HepG2 (cell line): ENCODE measurements around the gene ADRM1. TPM values are rescaled to one million over a fixed set of nuclear protein-coding genes. Genes with fewer than 3 reads are reported as not detected.
A peak's percentile ranks its signal among the peaks of the same experiment; 100 is the strongest.

Experiments used
- ATAC-seq: fragments of 200-7000 bp; cut with Tn5 transposase; 3 replicates; pipeline ENCODE4 v1.9.1; 2020; ENCODE audit warnings: mild to moderate bottlenecking, moderate library complexity
- BruUV-seq: library from RNA; stranded (reverse); fragments of 400-500 nt; replicated peaks from 2 replicates; lab custom pipeline; 2021; lab: Mats Ljungman, UMichigan
- CTCF ChIA-PET: fragments of 300-600 bp; formaldehyde crosslinking; extraction: SDS; loops from one replicate; lab custom pipeline; 2021; ENCODE audit warnings: low total read pairs, inconsistent platforms, low intra/inter-chr PET ratio; lab: Yijun Ruan, JAX
- POLR2A ChIA-PET: fragments of 350-600 bp; sonication (Branson Sonifier 250); formaldehyde crosslinking; loops from one replicate; lab custom pipeline; 2020; ENCODE audit warnings: antibody characterized with exemption, inconsistent platforms; lab: Yijun Ruan, JAX
- DNase-seq: peaks from one replicate; pipeline ENCODE4 v3.0.0-alpha.2; 2015; ENCODE audit warnings: low spot score
- FAIRE-seq: peaks from 3 replicates; lab custom pipeline; 2011; peaks lifted over from hg19 to GRCh38; lab: Jason Lieb, UNC
- H2AFZ ChIP-seq: one replicate; pipeline ENCODE4 v1.6.1; 2011; ENCODE audit warnings: low read length, inconsistent platforms
- H3K27ac ChIP-seq: fragments of 300-600 bp; 3 replicates; pipeline ENCODE4 v1.8.0; 2011; ENCODE audit warnings: mixed run types, mild to moderate bottlenecking, mixed read lengths, low read length, inconsistent platforms; ENCODE audit not compliant: insufficient read depth; ENCODE audit errors: extremely low read length
- H3K27me3 ChIP-seq, 2 experiments: fragments of 200-600 bp in 1 of 2; 2 replicates in 1 of 2; 3 replicates in 1 of 2; pipeline versions ENCODE4 v1.6.0 to v1.8.0; 2011; ENCODE audit warnings: low read length in 2 of 2, mild to moderate bottlenecking in 2 of 2, moderate library complexity in 2 of 2, inconsistent platforms in 1 of 2; ENCODE audit not compliant: insufficient read depth in 2 of 2, control insufficient read depth in 1 of 2
- H3K36me3 ChIP-seq, 2 experiments: fragments of 200-600 bp in 1 of 2; replicated peaks in 1 of 2; 2 replicates in 1 of 2; 3 replicates in 1 of 2; pipeline versions ENCODE4 v1.5.1 to v1.8.0; 2011; ENCODE audit warnings: low read length in 2 of 2, inconsistent platforms in 1 of 2; ENCODE audit not compliant: insufficient read depth in 2 of 2, control insufficient read depth in 1 of 2
- H3K4me1 ChIP-seq: 2 replicates; pipeline ENCODE4 v1.5.1; 2012; ENCODE audit warnings: low read length, inconsistent platforms; ENCODE audit not compliant: insufficient read depth
- H3K4me2 ChIP-seq: 2 replicates; pipeline ENCODE4 v1.6.0; 2011; ENCODE audit warnings: low read depth, low read length, inconsistent platforms
- H3K4me3 ChIP-seq, 3 experiments: fragments of 200-600 bp in 1 of 3; sonication (generic), shearing (Covaris generic) in 1 of 3; replicated peaks in 1 of 3; 2 replicates each; pipeline ENCODE4 v1.5.1; 2011 to 2016; ENCODE audit warnings: low read length in 3 of 3, inconsistent platforms in 2 of 3, low read depth in 2 of 3, mild to moderate bottlenecking in 2 of 3, control low read depth in 1 of 3, mixed read lengths in 1 of 3; ENCODE audit not compliant: insufficient read depth in 1 of 3
- H3K79me2 ChIP-seq: one replicate; pipeline ENCODE4 v1.6.1; 2011; ENCODE audit warnings: low read length, inconsistent platforms; ENCODE audit not compliant: insufficient read depth
- H3K9ac ChIP-seq: 2 replicates; pipeline ENCODE4 v1.6.0; 2011; ENCODE audit warnings: mild to moderate bottlenecking, low read depth, low read length, inconsistent platforms; ENCODE audit not compliant: insufficient read depth
- H3K9me3 ChIP-seq: 2 replicates; pipeline ENCODE4 v1.5.1; 2012; ENCODE audit warnings: mild to moderate bottlenecking, low read length
- H4K20me1 ChIP-seq: 2 replicates; pipeline ENCODE4 v1.6.0; 2011; ENCODE audit warnings: inconsistent platforms, mild to moderate bottlenecking, low read length, moderate library complexity; ENCODE audit not compliant: insufficient read depth
- FOSL1 ChIP-seq: sonication (generic); formaldehyde crosslinking; IDR thresholded peaks from 2 replicates; pipeline ENCODE4 v1.9.0; 2021; ENCODE audit warnings: missing genetic modification reagents, borderline replicate concordance
- GTF3A ChIP-seq: sonication (generic); formaldehyde crosslinking; conservative IDR thresholded peaks from 2 replicates; pipeline ENCODE4 v1.4.0; 2020; ENCODE audit warnings: mild to moderate bottlenecking, missing genetic modification reagents
- MZF1 ChIP-seq: sonication (generic); formaldehyde crosslinking; IDR thresholded peaks from 2 replicates; pipeline ENCODE4 v1.8.1; 2023; ENCODE audit warnings: mild to moderate bottlenecking, missing genetic modification reagents, borderline replicate concordance
- PCBP1 ChIP-seq: fragments of 200-400 bp; formaldehyde crosslinking; IDR thresholded peaks from 2 replicates; pipeline ENCODE4 v1.6.1; 2017; ENCODE audit warnings: mild to moderate bottlenecking, low read depth, low read length, borderline replicate concordance
- PITX1 ChIP-seq: sonication (generic); formaldehyde crosslinking; IDR thresholded peaks from 2 replicates; pipeline ENCODE4 v1.5.1; 2020; ENCODE audit warnings: mild to moderate bottlenecking, missing genetic modification reagents
- PLRG1 ChIP-seq: fragments of 450-650 bp; conservative IDR thresholded peaks from 2 replicates; pipeline ENCODE4 v1.6.1; 2016
- POLR2G ChIP-seq: fragments of 200-400 bp; formaldehyde crosslinking; IDR thresholded peaks from 2 replicates; pipeline ENCODE4 v1.6.1; 2018; ENCODE audit warnings: mild to moderate bottlenecking, low read depth, low read length, moderate library complexity
- RAD21 ChIP-seq: fragments of 450-650 bp; formaldehyde crosslinking; IDR thresholded peaks from 2 replicates; pipeline ENCODE4 v1.5.0; 2020; ENCODE audit warnings: mild to moderate bottlenecking
- RBAK ChIP-seq: sonication (generic); formaldehyde crosslinking; IDR thresholded peaks from 2 replicates; pipeline ENCODE4 v1.5.1; 2020; ENCODE audit warnings: mild to moderate bottlenecking, missing genetic modification reagents
- SAFB2 ChIP-seq: sonication (generic); formaldehyde crosslinking; IDR thresholded peaks from 2 replicates; pipeline ENCODE4 v1.5.1; 2020; ENCODE audit warnings: missing genetic modification reagents, low read depth, mild to moderate bottlenecking, borderline replicate concordance
- TBL1XR1 ChIP-seq: fragments of 150-350 bp; IDR thresholded peaks from 2 replicates; pipeline ENCODE4 v1.6.1; 2014; ENCODE audit warnings: borderline replicate concordance, low read length; ENCODE audit not compliant: partially characterized antibody
- ZIK1 ChIP-seq: sonication (generic); formaldehyde crosslinking; IDR thresholded peaks from 2 replicates; pipeline ENCODE4 v1.5.0; 2020; ENCODE audit warnings: mild to moderate bottlenecking, low read depth, missing genetic modification reagents, borderline replicate concordance
- ZNF12 ChIP-seq: sonication (generic); formaldehyde crosslinking; IDR thresholded peaks from 2 replicates; pipeline ENCODE4 v1.5.0; 2020; ENCODE audit warnings: missing genetic modification reagents
- ZNF724P ChIP-seq: sonication (generic); formaldehyde crosslinking; IDR thresholded peaks from 2 replicates; pipeline ENCODE4 v1.8.0; 2022; ENCODE audit warnings: missing genetic modification reagents, borderline replicate concordance
- ZNF788 ChIP-seq: sonication (generic); formaldehyde crosslinking; IDR thresholded peaks from 2 replicates; pipeline ENCODE4 v1.5.0; 2020; ENCODE audit warnings: mild to moderate bottlenecking, missing genetic modification reagents, borderline replicate concordance
- ZNF839 ChIP-seq: sonication (generic); formaldehyde crosslinking; IDR thresholded peaks from 2 replicates; pipeline ENCODE4 v1.4.0; 2020; ENCODE audit warnings: missing genetic modification reagents, mild to moderate bottlenecking, borderline replicate concordance
- ZSCAN22 ChIP-seq: sonication (generic); formaldehyde crosslinking; IDR thresholded peaks from 2 replicates; pipeline ENCODE4 v1.4.0; 2020; ENCODE audit warnings: mild to moderate bottlenecking, missing genetic modification reagents
- WGBS: methylation state at CpG from one replicate; pipeline ENCODE4 v1.1.6; 2017; ENCODE audit warnings: low lambda C conversion rate; 5-methylcytosine and 5-hydroxymethylcytosine counted together
- in situ Hi-C: cut with HindIII; loops from 2 replicates; pipeline ENCODE4 v1.10.0; 2017; ENCODE audit warnings: low pct_unique_long_range_greater_than_20kb; ENCODE audit not compliant: extremely low pct_ligation_motif_present
- intact Hi-C: fragments of 100-400 bp; cut with micrococcal nuclease; formaldehyde crosslinking; loops from one replicate; pipeline ENCODE4 v1.10.0; 2022; ENCODE audit not compliant: unreplicated experiment
- polyA plus RNA-seq, 8 experiments: library from polyadenylated mRNA; depleted of rRNA in 3 of 8; stranded (reverse) in 7 of 8; unstranded in 1 of 8; fragments of >200 nt; fragmentation: Illumina TruSeq in 4 of 8; extraction: Trizol in 4 of 8; gene quantifications; 2 replicates each; pipeline versions ENCODE4 v1.2.1 to v1.2.3, GENCODE V29; 2011 to 2016; ENCODE audit warnings: low read depth in 4 of 8, missing spikeins in 1 of 8, mixed read lengths in 1 of 8; ENCODE audit not compliant: insufficient read depth in 1 of 8
- total RNA-seq, 5 experiments: library from RNA; depleted of rRNA; stranded (reverse); fragments of >200 nt; fragmentation: Illumina TruSeq; extraction: Trizol; gene quantifications; 2 replicates each; pipeline ENCODE4 v1.2.3, GENCODE V29; 2016; ENCODE audit warnings: low read depth in 1 of 5
- TF ChIP-seq, protein P1 (sequence below): sonication (generic); formaldehyde crosslinking; IDR thresholded peaks from 2 replicates; pipeline ENCODE4 v1.4.0; 2020; ENCODE audit warnings: missing genetic modification reagents, mild to moderate bottlenecking, borderline replicate concordance

The ADRM1 gene
- total and polyA plus RNA-seq, 2 of the 13 experiments (the other 11 are each of a cell fraction or from before 2014, with no cell fraction given) = 92.9 to 154 TPM

DNA sequence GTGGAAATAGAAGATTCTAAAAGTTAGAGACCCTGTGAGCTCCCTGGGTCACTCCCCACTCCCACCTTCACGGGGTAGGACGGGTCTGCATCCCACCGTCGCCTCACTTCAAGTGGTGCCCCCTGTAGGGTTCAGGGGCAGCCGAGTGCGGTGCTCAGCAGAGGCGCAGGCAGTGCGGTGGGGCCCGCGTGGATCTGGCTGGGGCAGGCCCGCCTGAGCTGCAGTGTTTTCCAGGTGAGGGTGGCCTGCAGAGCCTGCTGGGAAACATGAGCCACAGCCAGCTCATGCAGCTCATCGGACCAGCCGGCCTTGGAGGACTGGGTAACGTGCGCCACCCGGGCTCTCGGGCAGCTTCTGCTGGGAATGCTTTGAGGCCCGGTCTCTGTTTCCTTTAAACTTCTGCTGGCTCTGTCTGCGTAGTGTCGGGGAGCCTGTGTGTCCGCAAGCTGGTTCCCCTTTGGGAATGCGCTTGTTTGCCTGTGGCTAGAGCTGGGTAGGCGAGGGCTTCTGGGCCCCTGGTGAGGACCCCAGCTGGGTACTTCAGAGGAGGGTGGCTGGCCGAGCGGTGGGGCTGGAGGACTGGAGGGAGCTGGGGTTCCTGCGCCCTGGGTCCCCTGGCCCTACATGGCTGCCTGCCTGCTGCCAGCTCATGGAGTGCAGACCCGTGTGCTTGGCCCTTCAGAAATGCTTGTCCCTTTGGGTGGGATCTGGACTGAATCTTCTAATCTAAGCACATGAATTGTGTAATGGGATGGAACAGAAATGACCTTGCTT, 3.8 kb downstream of the ADRM1 start (continued):
- 0 out of 2 replicates have a peak, but pooled peaks have one; percentile 24 for TF ChIP-seq PITX1
- TF ChIP-seq TBL1XR1 = peak; percentile 7
- TF ChIP-seq ZNF788 (CRISPR knock-in tag) = 0 out of 2 replicates have a peak, but pooled peaks have one; percentile 29
- TF ChIP-seq ZNF12 = no peak
- 0 out of 2 replicates have a peak, but pooled peaks have one; percentile 18 for TF ChIP-seq RAD21
- peak; percentile 9; the same call in 1 of the 2 replicates for TF ChIP-seq POLR2G

GRCh38 chr20:62307226-62308101, 4.7 kb downstream of the ADRM1 start:
- Histone ChIP-seq H3K9me3 (no peaks in the 10 kb centered on the region), H3K27ac (peak overlapping the region; percentile 35), H3K9ac (no peak overlapping the region), H3K36me3 (peaks cover 47 to 77% of the 10 kb centered on the region in 2 experiments), H4K20me1 (peaks cover 25% of the 10 kb centered on the region), H3K4me2 (no peak overlapping the region), H3K4me3 (no peak overlapping the region), H2AFZ (no peak overlapping the region), H3K79me2 (peaks cover 32% of the 10 kb centered on the region), H3K4me1 (peaks cover 31% of the 10 kb centered on the region), H3K27me3 (no peaks in the 10 kb centered on the region; a peak in 1 of 5 replicates)
- ATAC-seq (no peak), DNase-seq (no peak), FAIRE-seq (no peak)
- 97% methylated on average over 38 of the region's 42 CpGs for WGBS
- intact Hi-C loops (no loop called here), in situ Hi-C loops (no loop called here)
- BruUV-seq = no TSS peak
- POLR2A ChIA-PET = interaction anchor here (5.9 to 8.3 kb wide), 2 partner anchors 60 to 68 kb away, joined by 88 to 187 read pairs; partner anchors contain the start of gene LAMA5
- CTCF ChIA-PET = no interaction called here
- TF ChIP-seq PLRG1 (no peak), ZIK1 (no peak), ZNF839 (no peak), ZSCAN22 (CRISPR knock-in tag) (no peak), GTF3A (CRISPR knock-in tag) (no peak), ZNF724P (CRISPR knock-in tag) (no peak), MZF1 (CRISPR knock-in tag) (no peak), FOSL1 (CRISPR knock-in tag) (no peak), PCBP1 (0 out of 2 replicates have a peak, but pooled peaks have one; percentile 3), SAFB2 (no peak), RBAK (CRISPR knock-in tag) (0 out of 2 replicates have a peak, but pooled peaks have one; percentile 34)
- TF ChIP-seq, protein P1, sequence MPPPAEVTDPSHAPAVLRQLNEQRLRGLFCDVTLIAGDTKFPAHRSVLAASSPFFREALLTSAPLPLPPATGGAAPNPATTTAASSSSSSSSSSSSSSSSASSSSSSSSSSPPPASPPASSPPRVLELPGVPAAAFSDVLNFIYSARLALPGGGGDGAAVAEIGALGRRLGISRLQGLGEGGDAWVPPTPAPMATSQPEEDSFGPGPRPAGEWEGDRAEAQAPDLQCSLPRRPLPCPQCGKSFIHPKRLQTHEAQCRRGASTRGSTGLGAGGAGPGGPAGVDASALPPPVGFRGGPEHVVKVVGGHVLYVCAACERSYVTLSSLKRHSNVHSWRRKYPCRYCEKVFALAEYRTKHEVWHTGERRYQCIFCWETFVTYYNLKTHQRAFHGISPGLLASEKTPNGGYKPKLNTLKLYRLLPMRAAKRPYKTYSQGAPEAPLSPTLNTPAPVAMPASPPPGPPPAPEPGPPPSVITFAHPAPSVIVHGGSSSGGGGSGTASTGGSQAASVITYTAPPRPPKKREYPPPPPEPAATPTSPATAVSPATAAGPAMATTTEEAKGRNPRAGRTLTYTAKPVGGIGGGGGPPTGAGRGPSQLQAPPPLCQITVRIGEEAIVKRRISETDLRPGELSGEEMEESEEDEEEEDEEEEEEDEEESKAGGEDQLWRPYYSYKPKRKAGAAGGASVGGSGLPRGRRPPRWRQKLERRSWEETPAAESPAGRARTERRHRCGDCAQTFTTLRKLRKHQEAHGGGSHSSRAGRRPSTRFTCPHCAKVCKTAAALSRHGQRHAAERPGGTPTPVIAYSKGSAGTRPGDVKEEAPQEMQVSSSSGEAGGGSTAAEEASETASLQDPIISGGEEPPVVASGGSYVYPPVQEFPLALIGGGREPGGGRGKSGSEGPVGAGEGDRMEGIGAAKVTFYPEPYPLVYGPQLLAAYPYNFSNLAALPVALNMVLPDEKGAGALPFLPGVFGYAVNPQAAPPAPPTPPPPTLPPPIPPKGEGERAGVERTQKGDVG = peak; percentile 16; the same call in 1 of the 2 replicates
